Endothelial cell of umbilical vein (primary cell): ENCODE results near the gene KLHL5. TPM values are rescaled to one million over a fixed set of nuclear protein-coding genes. Genes with fewer than 3 reads are reported as not detected.

Experiments
- BruUV-seq: library from RNA; stranded (reverse); fragments of 400-500 nt; replicated peaks from 2 replicates; lab custom pipeline; 2021; lab: Mats Ljungman, UMichigan
- CTCF ChIA-PET: fragments of 300-600, 350-600 bp; sonication (Branson Sonifier 250); formaldehyde crosslinking; loops from one replicate; lab custom pipeline; 2021; ENCODE audit warnings: antibody characterized with exemption, inconsistent platforms; lab: Charles Lee
- POLR2A ChIA-PET: fragments of 300-600, 350-600 bp; sonication (Branson Sonifier 250); formaldehyde crosslinking; loops from one replicate; lab custom pipeline; 2021; ENCODE audit warnings: antibody characterized with exemption, inconsistent platforms; lab: Charles Lee
- DNase-seq: peaks from one replicate; pipeline ENCODE4 v3.0.0-alpha.2; 2011; ENCODE audit warnings: low read depth, low spot score
- FAIRE-seq: peaks from 2 replicates; lab custom pipeline; 2011; peaks lifted over from hg19 to GRCh38; lab: Jason Lieb, UNC
- H2AFZ ChIP-seq: 2 replicates; pipeline ENCODE4 v1.6.0; 2012; ENCODE audit warnings: low read depth, low read length, control low read depth, inconsistent platforms
- H3K27ac ChIP-seq: 2 replicates; pipeline ENCODE4 v1.5.1; 2011; ENCODE audit warnings: low read depth, mild to moderate bottlenecking, control low read depth, low read length, moderate library complexity; ENCODE audit not compliant: insufficient read depth
- H3K27me3 ChIP-seq, 2 experiments: 2 replicates each; pipeline versions ENCODE4 v1.6.0 to v1.6.1; 2011; ENCODE audit warnings: low read length in 2 of 2, mixed read lengths in 1 of 2; ENCODE audit not compliant: control insufficient read depth in 2 of 2, insufficient read depth in 2 of 2
- H3K36me3 ChIP-seq, 2 experiments: 2 replicates in 1 of 2; 3 replicates in 1 of 2; pipeline ENCODE4 v1.5.1; 2011; ENCODE audit warnings: low read length in 2 of 2, mild to moderate bottlenecking in 1 of 2, moderate library complexity in 1 of 2; ENCODE audit not compliant: control insufficient read depth in 2 of 2, insufficient read depth in 2 of 2; ENCODE audit errors: extremely low read depth in 1 of 2
- H3K4me1 ChIP-seq: 3 replicates; pipeline ENCODE4 v1.5.1; 2011; ENCODE audit warnings: mild to moderate bottlenecking, low read length; ENCODE audit not compliant: control insufficient read depth, insufficient read depth; ENCODE audit errors: extremely low read depth
- H3K4me2 ChIP-seq: 2 replicates; pipeline ENCODE4 v1.6.1; 2011; ENCODE audit warnings: low read length, control low read depth, mixed read lengths; ENCODE audit not compliant: insufficient read depth
- H3K4me3 ChIP-seq, 3 experiments: fragments of 200-600 bp in 1 of 3; sonication (generic), shearing (Covaris generic) in 1 of 3; replicated peaks in 1 of 3; 2 replicates each; pipeline ENCODE4 v1.5.1; 2011 to 2016; ENCODE audit warnings: control low read depth in 3 of 3, low read length in 3 of 3, mild to moderate bottlenecking in 2 of 3, inconsistent platforms in 1 of 3, low read depth in 1 of 3, moderate library complexity in 1 of 3; ENCODE audit not compliant: insufficient read depth in 1 of 3
- H3K79me2 ChIP-seq: 2 replicates; pipeline ENCODE4 v1.6.0; 2012; ENCODE audit warnings: low read length, inconsistent platforms; ENCODE audit not compliant: control insufficient read depth, insufficient read depth
- H3K9ac ChIP-seq: replicated peaks from 2 replicates; pipeline ENCODE3; 2011; ENCODE audit warnings: low read length, control low read depth; ENCODE audit not compliant: insufficient read depth; ENCODE audit errors: extremely low read depth
- H3K9me1 ChIP-seq: replicated peaks from 3 replicates; pipeline ENCODE4 v1.6.0; 2011; ENCODE audit warnings: mild to moderate bottlenecking, low read length; ENCODE audit not compliant: control insufficient read depth, insufficient read depth; ENCODE audit errors: extremely low read depth
- H3K9me3 ChIP-seq: replicated peaks from 2 replicates; pipeline ENCODE4 v1.5.1; 2012; ENCODE audit warnings: low read length, inconsistent platforms; ENCODE audit not compliant: control insufficient read depth, insufficient read depth
- H4K20me1 ChIP-seq: replicated peaks from 2 replicates; pipeline ENCODE3; 2011; ENCODE audit warnings: mild to moderate bottlenecking, low read length; ENCODE audit not compliant: control insufficient read depth, insufficient read depth; ENCODE audit errors: extremely low read depth
- EZH2 ChIP-seq: IDR thresholded peaks from 2 replicates; pipeline ENCODE4 v1.6.1; 2012; ENCODE audit warnings: borderline replicate concordance, low read depth, mild to moderate bottlenecking, moderate library complexity, low read length, inconsistent platforms; ENCODE audit not compliant: severe bottlenecking
- FOS ChIP-seq: IDR thresholded peaks from 2 replicates; pipeline ENCODE4 v1.6.1; 2011; ENCODE audit warnings: mild to moderate bottlenecking, low read length, moderate library complexity, borderline replicate concordance; ENCODE audit not compliant: insufficient read depth
- GATA2 ChIP-seq: IDR thresholded peaks from 2 replicates; pipeline ENCODE4 v1.7.0; 2011; ENCODE audit warnings: low read depth, mild to moderate bottlenecking, moderate library complexity, mixed read lengths, low read length; ENCODE audit not compliant: insufficient read length, insufficient read depth
- JUN ChIP-seq: IDR thresholded peaks from 2 replicates; pipeline ENCODE4 v1.6.1; 2011; ENCODE audit warnings: borderline replicate concordance, low read depth; ENCODE audit not compliant: insufficient read length, insufficient read depth
- MAX ChIP-seq: IDR thresholded peaks from 2 replicates; pipeline ENCODE4 v1.6.1; 2011; ENCODE audit not compliant: insufficient read depth, insufficient read length
- MYC ChIP-seq: IDR thresholded peaks from one replicate; pipeline ENCODE4 v1.6.1; 2011; ENCODE audit warnings: mild to moderate bottlenecking, low read depth, low read length
- POLR2A ChIP-seq: IDR thresholded peaks from 2 replicates; pipeline ENCODE4 v1.6.1; 2012; ENCODE audit warnings: low read depth, mild to moderate bottlenecking, control low read depth, low read length
- POLR2AphosphoS5 ChIP-seq: IDR thresholded peaks from 2 replicates; pipeline ENCODE4 v1.6.1; 2012; ENCODE audit warnings: low read depth, mild to moderate bottlenecking, control low read depth, low read length, moderate library complexity; ENCODE audit not compliant: insufficient read depth
- dilution Hi-C: fragments of 300-500 bp; cut with MboI; formaldehyde crosslinking; loops from one replicate; pipeline ENCODE4 v1.15.0; 2019; ENCODE audit warnings: low sequenced_read_pairs; ENCODE audit not compliant: extremely low pct_ligation_motif_present
- intact Hi-C: fragments of 100-400 bp; cut with micrococcal nuclease; formaldehyde crosslinking; loops from one replicate; pipeline ENCODE4 v1.10.0; 2022
- polyA plus RNA-seq, 4 experiments: library from polyadenylated mRNA; depleted of rRNA in 3 of 4; stranded (reverse) in 3 of 4; unstranded in 1 of 4; fragments of >200 nt; gene quantifications; 2 replicates each; pipeline versions ENCODE4 v1.2.1 to v1.2.3, GENCODE V29; 2011 to 2012; ENCODE audit warnings: missing spikeins in 1 of 4
- total RNA-seq: library from RNA; stranded (reverse); gene quantifications from 2 replicates; pipeline ENCODE4 v1.2.3, GENCODE V29; 2021
- TF ChIP-seq, protein P1 (sequence below), 2 donors: IDR thresholded peaks; 1 replicate in 1 of 2; 2 replicates in 1 of 2; pipeline ENCODE4 v1.5.1; 2011; ENCODE audit warnings: low read length in 2 of 2, mild to moderate bottlenecking in 2 of 2, moderate library complexity in 2 of 2, control low read depth in 1 of 2, inconsistent platforms in 1 of 2, low read depth in 1 of 2; ENCODE audit not compliant: insufficient read depth in 1 of 2; ENCODE audit errors: extremely low read depth in 1 of 2

KLHL5 gene
- total and polyA plus RNA-seq, 2 donors (not counting 3 experiments of a cell fraction or from before 2014, with no cell fraction given), result 32.2 to 54.6 TPM

GRCh38 chr4:39154009-39154408, 92.0 kb downstream of the KLHL5 start:
- Histone ChIP-seq H2AFZ (no peak overlapping the region), H3K9ac (no peak overlapping the region), H4K20me1 (no peaks in the 10 kb centered on the region), H3K9me1 (no peaks in the 10 kb centered on the region), H3K4me1 (no peaks in the 10 kb centered on the region), H3K27ac (no peak overlapping the region), H3K4me3 (no peak overlapping the region), H3K9me3 (no peaks in the 10 kb centered on the region), H3K4me2 (no peak overlapping the region), H3K79me2 (no peaks in the 10 kb centered on the region), H3K36me3 (no peaks in the 10 kb centered on the region), H3K27me3 (no peaks in the 10 kb centered on the region)
- ChIA-PET POLR2A (interaction anchor here (0.6 kb wide), 1 partner anchor 163 kb away, joined by 6 read pairs; no protein-coding TSS in a partner anchor), CTCF (no interaction called here)
- FAIRE-seq (no peak), DNase-seq (no peak)
- dilution Hi-C loops, result no loop called here
- BruUV-seq, result no TSS peak
- intact Hi-C loops, result no loop called here
- no peak for TF ChIP-seq MYC
- no peak for TF ChIP-seq JUN

GRCh38 chr4:39157520-39157919, 95.5 kb downstream of the KLHL5 start:
- dilution Hi-C loops, result no loop called here
- Histone ChIP-seq H3K4me1 (no peaks in the 10 kb centered on the region), H3K4me3 (no peak overlapping the region), H3K9me3 (no peaks in the 10 kb centered on the region), H3K9me1 (no peaks in the 10 kb centered on the region), H3K79me2 (no peaks in the 10 kb centered on the region), H4K20me1 (no peaks in the 10 kb centered on the region), H2AFZ (no peak overlapping the region), H3K27me3 (no peaks in the 10 kb centered on the region), H3K9ac (no peak overlapping the region), H3K4me2 (no peak overlapping the region), H3K27ac (no peak overlapping the region), H3K36me3 (no peaks in the 10 kb centered on the region)
- no TSS peak for BruUV-seq
- CTCF ChIA-PET, result interaction anchor here (0.6 kb wide), 1 partner anchor 11 kb away, joined by 3 read pairs; no protein-coding TSS in a partner anchor
- no peak for TF ChIP-seq GATA2
- TF ChIP-seq JUN, result no peak
- TF ChIP-seq MYC, result no peak
- TF ChIP-seq, protein P1, sequence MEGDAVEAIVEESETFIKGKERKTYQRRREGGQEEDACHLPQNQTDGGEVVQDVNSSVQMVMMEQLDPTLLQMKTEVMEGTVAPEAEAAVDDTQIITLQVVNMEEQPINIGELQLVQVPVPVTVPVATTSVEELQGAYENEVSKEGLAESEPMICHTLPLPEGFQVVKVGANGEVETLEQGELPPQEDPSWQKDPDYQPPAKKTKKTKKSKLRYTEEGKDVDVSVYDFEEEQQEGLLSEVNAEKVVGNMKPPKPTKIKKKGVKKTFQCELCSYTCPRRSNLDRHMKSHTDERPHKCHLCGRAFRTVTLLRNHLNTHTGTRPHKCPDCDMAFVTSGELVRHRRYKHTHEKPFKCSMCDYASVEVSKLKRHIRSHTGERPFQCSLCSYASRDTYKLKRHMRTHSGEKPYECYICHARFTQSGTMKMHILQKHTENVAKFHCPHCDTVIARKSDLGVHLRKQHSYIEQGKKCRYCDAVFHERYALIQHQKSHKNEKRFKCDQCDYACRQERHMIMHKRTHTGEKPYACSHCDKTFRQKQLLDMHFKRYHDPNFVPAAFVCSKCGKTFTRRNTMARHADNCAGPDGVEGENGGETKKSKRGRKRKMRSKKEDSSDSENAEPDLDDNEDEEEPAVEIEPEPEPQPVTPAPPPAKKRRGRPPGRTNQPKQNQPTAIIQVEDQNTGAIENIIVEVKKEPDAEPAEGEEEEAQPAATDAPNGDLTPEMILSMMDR (IDR thresholded peaks at IDR 0.05; ENCODE audit: extremely low read depth in 1 of 2, insufficient read depth in 1 of 2, low read depth in 1 of 2, low read length in 2 of 2), result no peak
- TF ChIP-seq EZH2, result no peak
- no peak for TF ChIP-seq MAX
- TF ChIP-seq FOS, result no peak
- no peak for TF ChIP-seq POLR2AphosphoS5
- no peak for TF ChIP-seq POLR2A
- FAIRE-seq (no peak), DNase-seq (no peak)
- POLR2A ChIA-PET, result no interaction called here
- intact Hi-C loops, result no loop called here
